HG02678 (cell line): ENCODE results near the gene PLXNB2.
"Not testable (repeated sequence)": the region's sequence is repeated elsewhere in the genome, so short reads cannot be mapped to it uniquely, and the experiment has no call there.

ENCODE experiments used
- ATAC-seq: cut with Tn5 transposase; IDR thresholded peaks from one replicate; pipeline ENCODE4 v1.9.1; 2021; ENCODE audit warnings: mild to moderate bottlenecking, moderate library complexity; ENCODE audit not compliant: unreplicated experiment

Gene PLXNB2

GRCh38 chr22:50281384-50281760 lies 26.1 kb downstream of the PLXNB2 start:
- no peak for ATAC-seq

- no peak for ATAC-seq
Measured at GRCh38 chr22:50280708-50281383, 26.6 kb downstream of the PLXNB2 start.

- ATAC-seq = no peak
Measured at GRCh38 chr22:50280022-50280707, 27.3 kb downstream of the PLXNB2 start.

GRCh38 chr22:50278956-50279619 lies 28.4 kb downstream of the PLXNB2 start:
- no peak for ATAC-seq

- no peak for ATAC-seq
Measured at GRCh38 chr22:50278461-50278860, 29.0 kb downstream of the PLXNB2 start.

GRCh38 chr22:50277761-50278160 lies 29.7 kb downstream of the PLXNB2 start:
- ATAC-seq = no peak

- peak; percentile 68 for ATAC-seq
Measured at GRCh38 chr22:50276143-50276542, 31.3 kb downstream of the PLXNB2 start.

GRCh38 chr22:50275181-50276055 lies 32.0 kb downstream of the PLXNB2 start:
- no peak for ATAC-seq

- ATAC-seq = no peak
Measured at GRCh38 chr22:50274771-50275170, 32.7 kb downstream of the PLXNB2 start.

- no peak for ATAC-seq
Measured at GRCh38 chr22:50274311-50274710, 33.1 kb downstream of the PLXNB2 start.

- not testable (repeated sequence) for ATAC-seq
Measured at GRCh38 chr22:50273781-50274180, 33.7 kb downstream of the PLXNB2 start.

GRCh38 chr22:50273352-50273751 lies 34.1 kb downstream of the PLXNB2 start:
- not testable (repeated sequence) for ATAC-seq

- no peak for ATAC-seq
Measured at GRCh38 chr22:50272044-50272802, 35.2 kb downstream of the PLXNB2 start.

GRCh38 chr22:50271519-50271970 lies 35.9 kb downstream of the PLXNB2 start:
- no peak for ATAC-seq

GRCh38 chr22:50270666-50271394 lies 36.6 kb downstream of the PLXNB2 start:
- ATAC-seq = no peak

- peak; percentile 41 for ATAC-seq
Measured at GRCh38 chr22:50269970-50270665, 37.3 kb downstream of the PLXNB2 start, which contains the start of gene MAPK11. TSS of gene MAPK11 (minus strand) at chr22:50270380. CDS start at chr22:50270292, 88 bp downstream.

- ATAC-seq = no peak
Measured at GRCh38 chr22:50269573-50269969, 37.9 kb downstream of the PLXNB2 start.

GRCh38 chr22:50268655-50269113 lies 38.8 kb downstream of the PLXNB2 start:
- no peak for ATAC-seq
